Cerebellar nuclear complex (tissue), 1 donor: ENCODE data around the gene VTA1.
"Not testable (repeated sequence)": the region's sequence is repeated elsewhere in the genome, so short reads cannot be mapped to it uniquely, and the experiment has no call there.

Source experiments
- DNase-seq, 2 experiments: peaks; one replicate each; lab custom pipeline; 2025; lab: John Stamatoyannopoulos, UW

VTA1 gene

GRCh38 chr6:142171351-142171750 lies 24.3 kb downstream of the VTA1 start:
- no peak for DNase-seq

GRCh38 chr6:142172758-142173157 lies 25.7 kb downstream of the VTA1 start:
- DNase-seq, result no peak

- no peak for DNase-seq
Observed at GRCh38 chr6:142173980-142174379, 26.9 kb downstream of the VTA1 start.

GRCh38 chr6:142174703-142175102 lies 27.6 kb downstream of the VTA1 start:
- DNase-seq, result no peak

- DNase-seq, result no peak
Observed at GRCh38 chr6:142178129-142178528, 31.1 kb downstream of the VTA1 start.

DNA sequence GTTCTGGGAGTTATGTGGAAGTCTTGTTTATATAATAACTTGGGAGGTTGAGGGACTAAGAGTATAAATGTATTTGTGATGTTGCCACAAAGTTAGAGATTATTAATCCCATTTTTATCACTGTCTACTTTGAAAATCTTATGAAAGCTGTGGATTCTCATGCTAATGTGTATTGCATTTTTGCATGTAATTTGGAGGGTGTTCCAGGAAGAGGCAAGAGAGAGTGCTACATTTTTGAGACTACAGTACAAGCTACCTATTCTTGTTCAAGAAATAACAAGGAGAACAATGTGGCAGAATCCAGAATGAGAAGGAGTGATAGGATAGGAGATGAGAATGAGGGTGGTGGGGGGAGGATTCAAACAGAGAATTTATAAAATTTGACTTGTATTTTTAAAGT lies 34.9 kb downstream of the VTA1 start:
- DNase-seq, result no peak

DNA sequence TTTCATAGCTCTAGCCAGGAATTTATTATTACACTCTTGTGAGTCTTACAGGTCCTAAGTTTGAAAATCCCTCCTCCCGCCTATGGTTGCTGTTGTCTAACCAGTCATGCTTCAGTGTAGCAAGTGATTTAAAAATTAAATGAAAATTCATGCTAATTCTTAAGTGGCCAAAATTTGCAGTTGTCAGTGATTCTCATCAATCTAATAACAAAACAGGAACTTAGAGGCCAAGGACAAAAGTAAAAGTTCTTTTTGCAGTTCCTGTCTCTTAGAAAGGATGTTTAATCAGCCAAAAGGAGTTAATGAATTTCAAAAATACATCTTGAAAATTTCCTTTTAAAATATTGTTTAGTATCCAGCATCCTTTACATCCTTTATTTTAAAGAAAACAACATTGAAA lies 36.3 kb downstream of the VTA1 start:
- DNase-seq, result no peak

GRCh38 chr6:142184307-142184706 lies 37.2 kb downstream of the VTA1 start:
- no peak for DNase-seq

- DNase-seq, result no peak
Observed at GRCh38 chr6:142185641-142186040, 38.6 kb downstream of the VTA1 start.

DNA sequence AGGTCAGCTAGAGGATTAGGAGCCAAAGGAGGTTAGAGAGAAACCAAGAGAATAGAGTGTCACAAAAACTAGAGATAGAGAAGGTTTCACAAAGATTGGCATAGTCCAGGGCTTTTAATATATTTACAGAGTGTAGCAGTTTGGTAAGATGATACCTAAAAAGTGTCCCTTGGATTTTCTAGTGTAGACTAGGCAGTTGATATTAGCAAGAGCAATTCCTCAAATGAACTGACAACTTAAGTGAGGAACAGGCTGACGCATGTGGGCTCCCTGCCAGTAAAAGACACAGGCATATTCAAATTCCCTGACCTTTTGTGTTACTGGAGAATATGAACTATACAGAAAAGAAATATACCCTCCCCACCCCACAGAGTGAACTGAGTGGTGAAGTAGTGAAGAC lies 40.1 kb downstream of the VTA1 start:
- DNase-seq, result no peak

- not testable (repeated sequence) for DNase-seq
Observed at GRCh38 chr6:142188341-142188740, 41.3 kb downstream of the VTA1 start.

DNA sequence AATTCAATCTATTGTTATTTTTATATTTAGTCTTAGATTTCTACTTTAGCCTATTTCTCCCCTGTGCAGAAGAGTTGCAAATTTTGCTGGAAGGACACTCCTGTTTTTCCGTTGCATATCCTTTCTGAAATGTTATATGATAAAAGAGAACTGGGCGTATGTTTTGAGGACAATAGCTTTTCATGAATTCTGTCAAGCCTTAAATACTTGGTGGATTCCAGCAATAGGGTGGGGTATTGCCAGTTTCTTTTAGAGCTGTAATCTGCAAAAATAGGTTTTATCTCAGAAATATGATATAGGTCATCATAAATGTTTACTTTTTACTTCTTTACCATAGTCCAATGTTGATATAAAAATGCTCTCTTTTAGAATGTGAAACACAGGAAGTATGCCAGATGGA lies 42.0 kb downstream of the VTA1 start:
- no peak for DNase-seq

- DNase-seq, result no peak
Observed at GRCh38 chr6:142192343-142192742, 45.3 kb downstream of the VTA1 start.

DNA sequence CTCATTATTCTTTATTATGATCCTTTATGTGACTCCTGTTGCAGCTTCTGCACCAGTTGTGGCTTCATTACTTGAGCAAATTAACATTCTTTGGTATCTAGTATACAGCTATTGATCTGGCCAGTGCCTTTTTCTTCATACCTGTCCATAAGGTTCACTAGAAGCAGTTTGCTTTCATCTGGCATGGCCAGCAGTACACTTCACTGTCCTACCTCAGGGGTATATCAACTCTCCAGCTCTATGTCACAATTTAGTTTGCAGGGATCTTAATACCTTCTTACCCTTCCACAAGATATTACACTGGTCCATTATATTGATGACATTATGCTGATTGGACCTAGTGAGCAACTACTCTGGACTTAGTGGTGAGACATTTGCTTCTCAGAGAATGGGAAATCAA lies 46.6 kb downstream of the VTA1 start:
- no peak for DNase-seq

GRCh38 chr6:142195862-142196541 lies 48.9 kb downstream of the VTA1 start:
- DNase-seq, result no peak

DNA sequence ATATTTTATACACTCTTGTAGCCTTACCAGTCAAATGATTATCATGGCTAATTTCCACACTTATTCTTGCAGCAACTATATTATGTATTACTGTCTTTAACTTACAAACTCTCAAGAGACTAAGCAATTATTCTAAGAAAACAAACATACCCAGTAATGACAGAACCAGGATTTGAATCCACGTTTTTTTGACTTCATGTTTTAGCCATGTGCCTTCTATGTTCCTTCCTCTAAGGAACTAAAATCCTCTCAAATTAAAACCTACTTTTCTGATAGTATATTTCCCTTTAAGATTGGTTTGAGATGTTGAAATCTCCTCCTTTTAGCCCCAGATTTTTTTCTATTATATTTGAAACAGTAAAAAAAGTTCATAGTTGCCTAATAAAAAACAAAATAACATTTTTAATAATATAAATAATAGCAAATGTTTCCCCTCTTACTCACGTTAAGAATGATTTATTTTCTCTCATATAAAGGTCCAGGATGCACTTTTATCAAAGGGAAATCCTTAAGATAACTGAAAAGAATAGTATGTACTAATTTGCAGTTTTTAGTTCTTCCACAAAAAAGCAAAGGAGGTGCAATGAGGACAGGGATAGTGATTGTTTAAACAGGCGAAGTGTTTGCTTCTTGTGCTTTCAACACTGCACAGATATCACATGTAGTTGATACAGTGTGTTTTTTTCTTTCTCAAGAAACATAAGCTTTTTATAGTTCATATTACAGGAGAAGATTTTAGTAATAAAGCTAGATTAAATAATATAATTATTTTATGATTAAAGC lies 54.0 kb downstream of the VTA1 start:
- DNase-seq, result no peak

- no peak for DNase-seq
Observed at GRCh38 chr6:142207265-142207877, 60.3 kb downstream of the VTA1 start.

DNA sequence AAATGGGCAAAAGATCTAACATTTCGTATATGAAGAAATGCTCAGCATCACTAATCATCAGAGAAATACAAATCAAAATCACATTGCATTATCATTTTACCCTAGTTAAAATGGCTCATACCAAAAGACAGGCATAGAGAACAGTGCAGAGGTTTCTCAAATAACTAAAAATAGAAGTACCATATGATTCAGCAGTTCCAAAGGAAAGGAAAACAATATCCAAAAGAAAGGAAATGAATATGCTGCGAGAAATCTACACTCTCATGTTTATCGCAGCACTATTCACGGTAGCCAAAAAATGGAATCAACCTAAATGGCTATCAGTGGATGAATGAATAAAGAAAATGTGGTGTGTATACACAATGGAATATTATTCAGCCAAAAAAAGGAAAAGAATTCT lies 63.5 kb downstream of the VTA1 start:
- DNase-seq, result no peak

DNA sequence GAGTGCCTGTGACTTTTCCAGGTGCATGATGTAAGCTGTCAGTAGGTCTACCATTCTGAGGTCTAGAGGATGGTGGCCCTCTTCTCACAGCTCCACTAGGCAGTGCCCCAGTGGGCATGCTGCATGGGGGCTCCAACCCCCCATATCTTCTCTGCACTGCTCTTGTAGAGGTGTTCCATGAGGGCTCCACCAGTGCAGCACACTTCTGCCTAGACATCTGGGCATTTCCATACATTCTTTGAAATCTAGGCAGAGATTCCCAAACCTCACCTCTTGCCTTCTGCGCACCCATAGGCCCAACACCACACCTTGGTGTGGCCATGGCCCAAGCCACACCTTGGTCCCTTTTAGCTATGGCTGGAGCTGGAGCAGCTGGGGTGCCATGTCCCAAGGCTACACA lies 66.3 kb downstream of the VTA1 start:
- DNase-seq, result no peak

- DNase-seq, result no peak
Observed at GRCh38 chr6:142218446-142218845, 71.4 kb downstream of the VTA1 start.

- DNase-seq, result no peak
Observed at GRCh38 chr6:142222022-142222421, 75.0 kb downstream of the VTA1 start.

GRCh38 chr6:142223938-142224337 lies 76.9 kb downstream of the VTA1 start:
- DNase-seq, result no peak

DNA sequence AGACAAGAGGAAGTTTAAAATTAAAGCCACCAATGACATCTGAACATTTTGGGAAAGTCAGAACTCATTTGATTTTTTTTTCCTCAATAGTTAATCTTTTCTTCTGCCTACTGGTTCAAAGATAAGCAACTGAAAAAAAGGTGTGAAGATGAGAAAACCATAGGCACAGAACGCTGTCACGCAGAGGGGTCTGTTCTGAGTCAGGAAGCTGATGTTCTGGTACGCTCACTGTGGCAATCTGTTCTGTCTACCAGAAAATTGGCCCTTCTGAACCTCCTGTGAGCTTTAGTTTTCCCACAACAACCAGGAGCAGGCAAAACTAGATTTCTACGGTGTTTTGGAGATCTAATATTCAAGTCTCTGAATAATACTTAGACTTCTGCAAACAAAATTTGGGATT lies 78.1 kb downstream of the VTA1 start:
- DNase-seq, result no peak
